ENCODE results near the gene EIF2S2.

GRCh38 chr20:34060970-34061369 is 51.1 kb downstream of the EIF2S2 start:
- TF ChIP-seq EZH2 (IDR thresholded peaks at IDR 0.05): no peak
- TF ChIP-seq EZH2phosphoT487 (IDR thresholded peaks at IDR 0.05): no peak
- no peak for TF ChIP-seq CTCF (IDR thresholded peaks at IDR 0.05)
